ENCODE results near the gene PPP1R7. TPM values are rescaled to one million over a fixed set of nuclear protein-coding genes. Genes with fewer than 3 reads are reported as not detected.

PPP1R7 gene
- total RNA-seq, 1 experiment from 2014 or later = 43.9 TPM

- Mint-ChIP-seq H3K4me1 (ENCODE audit: insufficient read depth, unreplicated experiment) (no peaks in the 10 kb centered on the region), H3K36me3 (ENCODE audit: insufficient read depth, unreplicated experiment) (peaks cover 97% of the 10 kb centered on the region), H3K9me3 (ENCODE audit: unreplicated experiment) (no peaks in the 10 kb centered on the region), H3K27me3 (ENCODE audit: insufficient read depth, unreplicated experiment) (no peaks in the 10 kb centered on the region), H3K27ac (ENCODE audit: low read depth, unreplicated experiment) (peak overlapping the region; percentile 11), H3K4me3 (ENCODE audit: unreplicated experiment) (no peak overlapping the region)
- intact Hi-C loops (cut with micrococcal nuclease) = no loop called here
- ChIA-PET POLR2A (no interaction called here), CTCF (no interaction called here)
- no peak for DNase-seq (ENCODE audit: unreplicated experiment)
- no TSS peak for BruUV-seq (replicated peaks)
- no peak for TF ChIP-seq CTCF (IDR thresholded peaks at IDR 0.05; ENCODE audit: unreplicated experiment)
These were observed 82.7 kb downstream of the PPP1R7 start for GRCh38 chr2:241232736-241233575.

Other genes starting within 250 kb of the PPP1R7 start
- not detected in 2 replicates for gene CROCC2, start 244.1 kb upstream of the PPP1R7 start, total RNA-seq (2022)
- gene SNED1, start 151.8 kb upstream of the PPP1R7 start, total RNA-seq (2022) = 18.0 and 22.0 TPM in 2 replicates
- 29.9 and 34.3 TPM in 2 replicates for gene MTERF4, start 48.2 kb upstream of the PPP1R7 start, total RNA-seq (2022)
- 9.0 and 19.4 TPM in 2 replicates for gene PASK, start 995 bp upstream of the PPP1R7 start, total RNA-seq (2022)
- 0.14 and 0.15 TPM in 2 replicates for gene ANO7, start 38.2 kb downstream of the PPP1R7 start, total RNA-seq (2022)
- 670 and 743 TPM in 2 replicates for gene HDLBP, start 165.2 kb downstream of the PPP1R7 start, total RNA-seq (2022)
- gene SEPTIN2, start 165.5 kb downstream of the PPP1R7 start, total RNA-seq (2022) = 254 and 271 TPM in 2 replicates
- 31.7 and 32.6 TPM in 2 replicates for gene FARP2, start 205.8 kb downstream of the PPP1R7 start, total RNA-seq (2022)